ENCODE measurements around the gene AHCYL1.

GRCh38 chr1:109974191-109974590 is 10.4 kb upstream of the AHCYL1 start:
- TF ChIP-seq POLR2A (IDR thresholded peaks at IDR 0.05; ENCODE audit: control extremely low read depth in 1 of 2, low read depth in 2 of 2, low read length in 2 of 2) (no peak), CTCF (IDR thresholded peaks at IDR 0.05; ENCODE audit: control extremely low read depth in 1 of 3, insufficient read depth in 1 of 3, low read depth in 1 of 3, low read length in 3 of 3) (no peak)

Data from H1 (cell line).